Activated CD4-positive, alpha-beta T cell treated with anti-CD3 and anti-CD28 coated beads, Interleukin-2, amount 10 ng/mL, durations not matched to agents 7 days and 5 days (primary cell): Measurements from ENCODE around the gene MAT1A. TPM values are rescaled to one million over a fixed set of nuclear protein-coding genes. Genes with fewer than 3 reads are reported as not detected.

Experiments used
- CTCF ChIA-PET: fragments of 350-600 bp; sonication (Branson Sonifier 250); formaldehyde crosslinking; loops from one replicate; lab custom pipeline; 2021; ENCODE audit warnings: antibody characterized with exemption; lab: Charles Lee
- POLR2A ChIA-PET: fragments of 350-600 bp; sonication (Branson Sonifier 250); formaldehyde crosslinking; loops from one replicate; lab custom pipeline; 2021; ENCODE audit warnings: antibody characterized with exemption; lab: Charles Lee
- DNase-seq: peaks from one replicate; pipeline ENCODE4 v3.0.0-alpha.2; 2020
- H3K27ac Mint-ChIP-seq: one replicate; pipeline ENCODE4 v1.8.0; 2021; ENCODE audit warnings: mild to moderate bottlenecking, moderate library complexity, mixed read lengths
- H3K27me3 Mint-ChIP-seq: one replicate; pipeline ENCODE4 v1.8.0; 2021; ENCODE audit warnings: mixed read lengths
- H3K36me3 Mint-ChIP-seq: one replicate; pipeline ENCODE4 v1.8.0; 2021; ENCODE audit warnings: low read depth, mixed read lengths
- H3K4me1 Mint-ChIP-seq: one replicate; pipeline ENCODE4 v1.8.0; 2021; ENCODE audit warnings: mixed read lengths
- H3K4me3 Mint-ChIP-seq: one replicate; pipeline ENCODE4 v1.8.0; 2021; ENCODE audit warnings: mild to moderate bottlenecking, moderate library complexity, mixed read lengths
- H3K9me3 Mint-ChIP-seq: one replicate; pipeline ENCODE4 v1.8.0; 2021; ENCODE audit warnings: mixed read lengths
- total RNA-seq, 2 experiments: library from RNA; stranded (reverse); gene quantifications; one replicate each; pipeline ENCODE4 v1.2.3, GENCODE V29; 2021

MAT1A gene
- not detected for total RNA-seq

DNA sequence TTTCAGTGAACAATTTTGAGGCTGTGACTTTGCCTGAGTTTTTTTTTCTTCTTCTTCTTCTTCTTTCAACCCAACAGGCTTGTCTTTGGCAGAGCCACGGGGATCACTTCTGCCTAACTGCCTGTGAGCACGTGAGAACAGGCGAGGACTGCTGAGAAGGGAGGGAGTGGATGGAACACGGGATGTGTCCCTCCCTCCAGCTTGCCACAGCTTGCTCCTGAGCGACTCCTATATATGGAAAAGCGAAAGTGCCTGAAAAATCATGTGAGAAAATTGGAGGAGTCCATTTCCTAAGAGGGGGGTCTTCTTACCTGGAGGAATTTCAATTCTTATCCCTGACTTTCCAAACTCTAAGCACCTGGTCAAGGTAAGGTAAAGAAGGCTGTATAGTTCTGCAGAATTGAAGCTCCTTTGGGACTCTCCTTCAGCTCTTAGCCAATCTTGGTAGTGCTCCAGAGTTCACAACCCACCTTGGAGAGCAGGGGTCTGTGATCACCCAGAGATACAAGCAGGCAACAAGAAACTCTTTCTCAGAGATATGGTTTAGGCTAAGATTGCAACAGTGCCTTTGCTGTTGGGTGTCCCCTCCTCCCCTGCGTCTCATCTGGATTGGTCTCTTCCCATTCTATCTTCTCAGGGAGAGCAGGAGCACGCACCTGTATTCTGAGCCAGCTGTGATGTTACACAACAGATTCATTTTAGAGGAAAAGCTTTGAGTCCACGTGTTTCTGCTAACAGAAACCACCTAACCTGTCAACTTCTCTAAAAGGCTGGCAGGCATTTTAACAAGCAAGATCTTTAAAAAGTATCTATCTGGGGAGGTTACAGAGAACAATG lies at the start of gene MAT1A:
Gene MAT1A (minus strand): TSS at position 208 of the 837 bp plus-strand sequence. CDS start 235 bp downstream, outside the sequence.
- CTCF ChIA-PET: interaction anchor here (0.7 kb wide), 1 partner anchor 113 kb away, joined by 3 read pairs; no protein-coding TSS in a partner anchor
- no peak for DNase-seq
- H3K4me1 Mint-ChIP-seq: no peaks in the 10 kb centered on the region
- H3K4me3 Mint-ChIP-seq: no peak within 1 kb of the TSS
- POLR2A ChIA-PET: no interaction called here
- H3K9me3 Mint-ChIP-seq: no peaks in the 10 kb centered on the region
- no peak within 1 kb of the TSS for H3K27ac Mint-ChIP-seq
- H3K36me3 Mint-ChIP-seq: no peaks in the 10 kb centered on the region
- peaks cover 19% of the 10 kb centered on the region for H3K27me3 Mint-ChIP-seq

DNA sequence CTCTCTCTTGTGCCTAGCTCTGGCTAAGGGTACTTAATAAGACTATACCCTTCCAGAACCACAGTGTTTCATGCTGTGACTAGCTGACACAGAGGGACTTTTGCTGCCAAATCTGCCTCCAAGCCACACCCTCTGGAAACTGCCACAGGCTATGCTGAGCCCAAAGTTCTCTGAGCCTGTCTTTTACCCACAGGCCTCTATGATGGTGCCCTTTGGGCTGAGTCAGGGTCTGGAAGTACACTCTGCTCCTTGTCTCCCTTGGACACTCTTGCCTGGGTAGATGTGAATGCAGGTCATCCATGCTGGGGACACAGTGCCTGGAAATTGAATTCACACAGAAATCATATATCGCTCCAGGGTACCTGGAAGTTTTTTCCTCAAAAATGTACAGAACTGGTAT lies 44.5 kb upstream of the MAT1A start:
- Mint-ChIP-seq H3K27ac (no peak overlapping the region), H3K9me3 (no peaks in the 10 kb centered on the region), H3K27me3 (peaks cover 8% of the 10 kb centered on the region), H3K4me3 (no peak overlapping the region), H3K4me1 (no peaks in the 10 kb centered on the region), H3K36me3 (no peaks in the 10 kb centered on the region)
- POLR2A ChIA-PET: no interaction called here
- CTCF ChIA-PET: no interaction called here
- no peak for DNase-seq

- ChIA-PET CTCF (no interaction called here), POLR2A (no interaction called here)
- Mint-ChIP-seq H3K27ac (no peak overlapping the region), H3K27me3 (peaks cover 5% of the 10 kb centered on the region), H3K9me3 (no peaks in the 10 kb centered on the region), H3K36me3 (no peaks in the 10 kb centered on the region), H3K4me1 (no peaks in the 10 kb centered on the region), H3K4me3 (no peak overlapping the region)
- DNase-seq: no peak
Measured at GRCh38 chr10:80324891-80325364, 35.5 kb upstream of the MAT1A start.

DNA sequence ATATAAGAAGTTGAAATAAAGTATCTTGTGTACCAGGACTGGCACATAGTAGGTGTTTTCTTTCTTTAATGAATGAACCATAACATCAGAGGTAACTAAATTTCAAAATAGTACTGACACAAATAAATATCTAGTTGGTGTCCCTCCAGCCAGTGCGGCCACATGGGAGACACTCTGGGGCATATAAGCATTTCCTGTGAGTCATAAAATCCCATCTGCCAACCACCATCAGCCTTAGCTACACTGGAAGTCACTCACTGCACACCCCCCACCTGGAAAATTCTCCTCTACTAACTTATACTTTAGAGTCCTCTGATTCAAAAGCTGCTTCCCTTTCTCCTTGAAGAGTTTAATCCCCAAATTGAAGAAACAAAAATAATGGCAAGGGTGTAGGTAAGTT lies 34.6 kb upstream of the MAT1A start:
- Mint-ChIP-seq H3K36me3 (no peaks in the 10 kb centered on the region), H3K27ac (no peak overlapping the region), H3K27me3 (peaks cover 5% of the 10 kb centered on the region), H3K9me3 (no peaks in the 10 kb centered on the region), H3K4me3 (no peak overlapping the region), H3K4me1 (no peaks in the 10 kb centered on the region)
- ChIA-PET CTCF (interaction anchor here (1.2 kb wide), 1 partner anchor 29 kb away, joined by 4 read pairs; no protein-coding TSS in a partner anchor), POLR2A (no interaction called here)
- no peak for DNase-seq

DNA sequence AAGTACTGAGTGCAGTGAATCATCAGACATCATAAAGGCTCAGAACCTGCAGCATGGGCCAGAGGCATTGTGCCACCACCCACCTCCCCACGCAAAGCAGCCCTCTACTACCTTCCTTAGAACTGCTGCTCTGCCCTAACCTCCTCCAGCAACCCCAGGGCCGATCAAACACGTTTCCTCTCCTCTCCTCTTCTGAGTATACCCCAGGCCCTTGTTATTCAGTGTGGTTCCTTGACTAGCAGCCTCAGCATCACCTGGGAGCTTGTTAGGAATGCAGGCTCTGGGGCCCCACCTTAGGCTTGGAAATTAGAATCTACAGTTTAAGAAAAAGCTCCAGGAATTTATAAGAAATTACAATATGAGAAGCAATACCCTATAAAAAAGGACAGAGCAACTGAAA lies 33.9 kb upstream of the MAT1A start:
- Mint-ChIP-seq H3K4me1 (no peaks in the 10 kb centered on the region), H3K27me3 (peaks cover 7% of the 10 kb centered on the region), H3K36me3 (no peaks in the 10 kb centered on the region), H3K27ac (no peak overlapping the region), H3K9me3 (no peaks in the 10 kb centered on the region), H3K4me3 (no peak overlapping the region)
- CTCF ChIA-PET: interaction anchor here (1.2 kb wide), 1 partner anchor 28 kb away, joined by 4 read pairs; no protein-coding TSS in a partner anchor
- POLR2A ChIA-PET: no interaction called here
- DNase-seq: no peak

DNA sequence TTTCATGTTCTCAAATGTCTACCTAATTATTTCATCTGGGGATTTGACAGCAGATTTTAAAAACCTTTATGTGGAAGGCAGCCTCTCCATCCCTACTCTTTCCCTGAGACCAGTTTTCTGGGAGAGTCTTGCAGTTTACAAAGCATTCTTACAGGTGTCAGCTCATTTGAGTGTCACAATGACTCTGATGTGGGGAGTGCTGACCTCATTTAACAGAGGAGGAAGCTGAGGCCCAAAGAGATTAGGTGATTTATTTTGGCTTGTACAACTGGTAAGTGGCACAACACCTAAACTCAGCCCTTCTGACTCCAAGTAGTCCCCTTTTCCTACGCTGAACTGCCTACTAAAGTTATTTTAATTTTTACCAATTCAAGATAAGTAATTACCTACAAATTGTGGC lies 33.3 kb upstream of the MAT1A start:
- no peak for DNase-seq
- no peaks in the 10 kb centered on the region for H3K4me1 Mint-ChIP-seq
- no peaks in the 10 kb centered on the region for H3K36me3 Mint-ChIP-seq
- H3K27me3 Mint-ChIP-seq: peaks cover 7% of the 10 kb centered on the region
- no peak overlapping the region for H3K27ac Mint-ChIP-seq
- H3K9me3 Mint-ChIP-seq: no peaks in the 10 kb centered on the region
- H3K4me3 Mint-ChIP-seq: no peak overlapping the region
- POLR2A ChIA-PET: no interaction called here
- CTCF ChIA-PET: no interaction called here

DNA sequence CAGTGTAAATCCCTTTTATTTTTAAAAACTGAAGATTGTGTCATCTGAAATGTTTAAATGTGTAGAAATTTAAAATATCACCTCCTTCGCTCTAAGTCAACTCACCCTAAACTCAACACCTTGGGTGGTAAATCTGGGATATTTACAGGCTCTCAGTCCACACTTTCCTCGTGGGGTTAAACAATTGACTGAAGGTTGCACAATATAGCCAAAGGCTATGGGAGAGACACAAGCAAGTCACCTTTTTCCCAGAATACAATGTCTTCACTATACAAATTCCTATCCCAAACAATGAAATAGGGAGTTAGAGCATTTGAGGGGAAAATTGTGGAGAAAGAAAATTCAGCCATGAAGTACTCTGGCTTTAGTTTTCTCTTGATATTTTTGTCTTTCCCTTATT lies 32.7 kb upstream of the MAT1A start:
- H3K9me3 Mint-ChIP-seq: no peaks in the 10 kb centered on the region
- CTCF ChIA-PET: no interaction called here
- H3K36me3 Mint-ChIP-seq: no peaks in the 10 kb centered on the region
- DNase-seq: no peak
- POLR2A ChIA-PET: no interaction called here
- H3K27ac Mint-ChIP-seq: no peak overlapping the region
- peaks cover 7% of the 10 kb centered on the region for H3K27me3 Mint-ChIP-seq
- no peak overlapping the region for H3K4me3 Mint-ChIP-seq
- no peaks in the 10 kb centered on the region for H3K4me1 Mint-ChIP-seq

GRCh38 chr10:80321183-80321582 lies 31.7 kb upstream of the MAT1A start:
- Mint-ChIP-seq H3K4me1 (no peaks in the 10 kb centered on the region), H3K27me3 (peaks cover 5% of the 10 kb centered on the region), H3K36me3 (no peaks in the 10 kb centered on the region), H3K4me3 (no peak overlapping the region), H3K9me3 (no peaks in the 10 kb centered on the region), H3K27ac (no peak overlapping the region)
- no peak for DNase-seq
- ChIA-PET CTCF (no interaction called here), POLR2A (no interaction called here)

GRCh38 chr10:80320377-80320776 lies 30.9 kb upstream of the MAT1A start:
- Mint-ChIP-seq H3K9me3 (no peaks in the 10 kb centered on the region), H3K4me1 (no peaks in the 10 kb centered on the region), H3K4me3 (no peak overlapping the region), H3K36me3 (no peaks in the 10 kb centered on the region), H3K27ac (no peak overlapping the region), H3K27me3 (peaks cover 5% of the 10 kb centered on the region)
- ChIA-PET POLR2A (no interaction called here), CTCF (no interaction called here)
- no peak for DNase-seq

DNA sequence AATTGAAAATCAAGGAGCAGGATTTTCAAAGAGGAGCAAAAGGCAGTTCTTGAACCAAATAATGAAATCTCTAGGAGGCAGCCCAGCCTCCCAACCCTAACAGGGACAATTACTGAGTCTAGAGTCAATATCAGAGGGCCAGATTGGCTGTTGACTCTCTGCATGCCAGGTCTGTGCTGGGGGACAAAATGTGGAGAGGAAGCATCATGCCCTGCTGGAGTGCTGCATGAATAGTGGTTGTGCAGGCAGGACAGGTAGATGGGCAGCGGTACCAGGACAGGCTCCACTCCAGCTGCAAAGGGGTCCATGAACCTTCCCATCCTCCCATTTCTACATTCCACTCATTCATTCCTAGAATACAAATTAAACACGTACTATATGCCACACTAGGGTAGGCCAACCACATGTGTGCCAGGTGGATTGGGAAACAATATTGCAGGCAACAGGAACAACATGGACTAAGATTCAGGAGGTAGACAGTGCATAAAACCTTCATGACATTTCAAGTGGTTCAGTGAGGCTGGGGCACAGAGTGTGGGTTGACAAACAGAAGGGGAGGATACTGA lies 30.4 kb upstream of the MAT1A start:
- no peak overlapping the region for H3K4me3 Mint-ChIP-seq
- H3K9me3 Mint-ChIP-seq: no peaks in the 10 kb centered on the region
- H3K4me1 Mint-ChIP-seq: no peaks in the 10 kb centered on the region
- no peak overlapping the region for H3K27ac Mint-ChIP-seq
- CTCF ChIA-PET: no interaction called here
- no peaks in the 10 kb centered on the region for H3K36me3 Mint-ChIP-seq
- no peak for DNase-seq
- POLR2A ChIA-PET: no interaction called here
- H3K27me3 Mint-ChIP-seq: peaks cover 5% of the 10 kb centered on the region

- POLR2A ChIA-PET: no interaction called here
- Mint-ChIP-seq H3K27ac (no peak overlapping the region), H3K27me3 (peaks cover 4% of the 10 kb centered on the region), H3K9me3 (no peaks in the 10 kb centered on the region), H3K4me3 (no peak overlapping the region), H3K36me3 (no peaks in the 10 kb centered on the region), H3K4me1 (no peaks in the 10 kb centered on the region)
- DNase-seq: no peak
- CTCF ChIA-PET: no interaction called here
Measured at GRCh38 chr10:80319318-80319717, 29.9 kb upstream of the MAT1A start.

DNA sequence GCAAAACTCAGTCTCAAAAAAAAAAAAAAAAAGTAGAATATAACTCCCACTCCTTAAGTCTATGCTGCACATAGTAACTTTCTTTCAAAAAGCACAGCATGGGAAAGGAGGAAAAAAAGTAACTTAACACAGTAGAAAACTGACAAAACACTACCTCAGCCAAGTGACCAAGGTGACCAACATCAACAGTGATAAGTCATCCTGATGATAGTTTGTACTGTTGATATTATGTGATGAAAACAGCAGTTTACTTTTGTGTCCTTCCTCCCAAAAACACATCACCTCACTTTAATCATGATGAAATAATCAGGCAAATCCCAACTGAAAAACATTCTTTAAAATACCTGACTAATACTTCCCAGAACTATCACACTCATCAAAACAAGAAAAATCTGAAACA lies 29.3 kb upstream of the MAT1A start:
- no peak overlapping the region for H3K4me3 Mint-ChIP-seq
- H3K27me3 Mint-ChIP-seq: peaks cover 2% of the 10 kb centered on the region
- no peak for DNase-seq
- POLR2A ChIA-PET: no interaction called here
- H3K36me3 Mint-ChIP-seq: no peaks in the 10 kb centered on the region
- CTCF ChIA-PET: no interaction called here
- no peak overlapping the region for H3K27ac Mint-ChIP-seq
- no peaks in the 10 kb centered on the region for H3K4me1 Mint-ChIP-seq
- H3K9me3 Mint-ChIP-seq: no peaks in the 10 kb centered on the region

DNA sequence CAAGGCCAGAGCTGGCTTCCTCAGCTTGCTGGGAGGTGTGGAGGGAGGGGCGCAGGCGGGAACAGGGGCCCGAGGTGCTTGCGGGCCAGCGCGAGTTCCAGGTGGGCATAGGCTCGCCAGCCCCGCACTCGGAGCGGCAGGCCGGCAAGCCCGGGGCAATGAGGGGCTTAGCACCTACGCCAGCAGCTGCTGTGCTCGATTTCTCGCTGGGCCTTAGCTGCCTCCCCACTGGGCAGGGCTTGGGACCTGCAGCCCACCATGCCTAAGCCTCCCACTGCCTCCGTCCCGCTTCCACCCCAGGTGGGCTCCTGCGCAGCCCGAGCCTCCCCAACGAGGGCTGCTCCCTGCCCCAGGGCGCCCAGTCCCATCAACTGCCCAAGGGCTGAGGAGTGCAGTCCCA lies 25.9 kb upstream of the MAT1A start:
- no peak for DNase-seq
- ChIA-PET POLR2A (no interaction called here), CTCF (no interaction called here)
- Mint-ChIP-seq H3K9me3 (no peaks in the 10 kb centered on the region), H3K27ac (no peak overlapping the region), H3K27me3 (peaks cover 7% of the 10 kb centered on the region), H3K4me1 (no peaks in the 10 kb centered on the region), H3K4me3 (no peak overlapping the region), H3K36me3 (no peaks in the 10 kb centered on the region)
